HEK293 (cell line): ENCODE results near the gene CHD5.

Experiments
- CTCF ChIA-PET: fragments of 350-600 bp; formaldehyde crosslinking; extraction: SDS; loops from one replicate; lab custom pipeline; 2021; ENCODE audit warnings: antibody characterized with exemption; lab: Yijun Ruan, JAX
- POLR2A ChIA-PET: fragments of 300-600 bp; formaldehyde crosslinking; extraction: SDS; loops from one replicate; lab custom pipeline; 2020; ENCODE audit warnings: antibody characterized with exemption, inconsistent platforms; lab: Yijun Ruan, JAX
- H3K27ac ChIP-seq: fragments of 200-500 bp; sonication (Bioruptor generic); 2 replicates; pipeline ENCODE4 v1.5.1; 2014; ENCODE audit warnings: low read depth, low read length, control low read depth, inconsistent platforms; ENCODE audit errors: extremely low read depth
- H3K36me3 ChIP-seq, 2 experiments: fragments of 200-500 bp in 1 of 2; sonication (Bioruptor generic) in 1 of 2; 1 replicate in 1 of 2; 2 replicates in 1 of 2; pipeline ENCODE4 v1.5.1; 2014 to 2017; ENCODE audit warnings: inconsistent platforms in 2 of 2, low read length in 2 of 2; ENCODE audit not compliant: control insufficient read depth in 2 of 2, insufficient read depth in 1 of 2
- H3K4me1 ChIP-seq: fragments of 200-500 bp; sonication (Bioruptor generic); 2 replicates; pipeline ENCODE4 v1.5.1; 2014; ENCODE audit warnings: mild to moderate bottlenecking, low read length, inconsistent platforms; ENCODE audit not compliant: control insufficient read depth, insufficient read depth
- H3K4me3 ChIP-seq: 2 replicates; pipeline ENCODE4 v1.5.1; 2011; ENCODE audit warnings: low read depth, mild to moderate bottlenecking, control low read depth, low read length, moderate library complexity
- H3K9me3 ChIP-seq: fragments of 200-500 bp; sonication (Bioruptor generic); 2 replicates; pipeline ENCODE4 v1.5.1; 2014; ENCODE audit warnings: low read depth, low read length, inconsistent platforms; ENCODE audit not compliant: control insufficient read depth, insufficient read depth
- ATF2 ChIP-seq: fragments of 450-650 bp; formaldehyde crosslinking; IDR thresholded peaks from 2 replicates; pipeline ENCODE4 v1.5.1; 2016; ENCODE audit warnings: missing biosample characterization, missing genetic modification characterization, low read depth
- BCL6B ChIP-seq: fragments of 450-650 bp; formaldehyde crosslinking; IDR thresholded peaks from 2 replicates; pipeline ENCODE4 v1.5.1; 2017; ENCODE audit warnings: missing biosample characterization, missing genetic modification characterization
- IKZF3 ChIP-seq: fragments of 450-650 bp; IDR thresholded peaks from 2 replicates; pipeline ENCODE4 v1.5.0; 2018; ENCODE audit warnings: missing biosample characterization, mild to moderate bottlenecking, missing genetic modification characterization, moderate library complexity
- KLF1 ChIP-seq: fragments of 450-650 bp; formaldehyde crosslinking; IDR thresholded peaks from 2 replicates; pipeline ENCODE4 v1.5.1; 2016; ENCODE audit warnings: missing biosample characterization, missing genetic modification characterization
- ZEB2 ChIP-seq: fragments of 450-650 bp; formaldehyde crosslinking; IDR thresholded peaks from 2 replicates; pipeline ENCODE4 v1.5.1; 2016; ENCODE audit warnings: missing biosample characterization, missing genetic modification characterization
- ZNF114 ChIP-seq: fragments of 450-650 bp; formaldehyde crosslinking; IDR thresholded peaks from 2 replicates; pipeline ENCODE4 v1.5.0; 2017; ENCODE audit warnings: missing biosample characterization, missing genetic modification characterization
- ZNF132 ChIP-seq: fragments of 450-650 bp; formaldehyde crosslinking; IDR thresholded peaks from 2 replicates; pipeline ENCODE4 v1.5.1; 2017; ENCODE audit warnings: missing biosample characterization, missing genetic modification characterization, borderline replicate concordance
- ZNF133 ChIP-seq: fragments of 450-650 bp; formaldehyde crosslinking; IDR thresholded peaks from 2 replicates; pipeline ENCODE4 v1.5.1; 2016; ENCODE audit warnings: missing biosample characterization, missing genetic modification characterization
- ZNF140 ChIP-seq: fragments of 450-650 bp; formaldehyde crosslinking; IDR thresholded peaks from 2 replicates; pipeline ENCODE4 v1.5.1; 2016; ENCODE audit warnings: missing biosample characterization, missing genetic modification characterization
- ZNF155 ChIP-seq: fragments of 450-650 bp; formaldehyde crosslinking; IDR thresholded peaks from 2 replicates; pipeline ENCODE4 v1.5.1; 2016; ENCODE audit warnings: missing biosample characterization, missing genetic modification characterization
- ZNF157 ChIP-seq: fragments of 450-650 bp; formaldehyde crosslinking; IDR thresholded peaks from 2 replicates; pipeline ENCODE4 v1.5.1; 2016; ENCODE audit warnings: missing biosample characterization, missing genetic modification characterization
- ZNF174 ChIP-seq: fragments of 450-650 bp; formaldehyde crosslinking; IDR thresholded peaks from 2 replicates; pipeline ENCODE4 v1.5.0; 2017; ENCODE audit warnings: missing biosample characterization, mild to moderate bottlenecking, missing genetic modification characterization
- ZNF266 ChIP-seq: fragments of 450-650 bp; formaldehyde crosslinking; IDR thresholded peaks from 2 replicates; pipeline ENCODE4 v1.5.1; 2016; ENCODE audit warnings: missing biosample characterization, missing genetic modification characterization, low read depth
- ZNF324 ChIP-seq: fragments of 450-650 bp; formaldehyde crosslinking; IDR thresholded peaks from 2 replicates; pipeline ENCODE4 v1.5.1; 2016; ENCODE audit warnings: missing biosample characterization, missing genetic modification characterization
- ZNF354C ChIP-seq: fragments of 450-650 bp; formaldehyde crosslinking; IDR thresholded peaks from 2 replicates; pipeline ENCODE4 v1.5.1; 2016; ENCODE audit warnings: missing biosample characterization, missing genetic modification characterization, low read depth, borderline replicate concordance
- ZNF510 ChIP-seq: fragments of 450-650 bp; formaldehyde crosslinking; IDR thresholded peaks from 2 replicates; pipeline ENCODE4 v1.5.1; 2018; ENCODE audit warnings: mild to moderate bottlenecking, missing genetic modification characterization, missing biosample characterization; ENCODE audit not compliant: insufficient replicate concordance
- ZNF521 ChIP-seq: fragments of 450-650 bp; formaldehyde crosslinking; IDR thresholded peaks from 2 replicates; pipeline ENCODE4 v1.5.1; 2017; ENCODE audit warnings: missing biosample characterization, mild to moderate bottlenecking, missing genetic modification characterization
- ZNF529 ChIP-seq: fragments of 450-650 bp; formaldehyde crosslinking; IDR thresholded peaks from 2 replicates; pipeline ENCODE4 v1.5.1; 2017; ENCODE audit warnings: missing genetic modification characterization, missing biosample characterization; ENCODE audit not compliant: insufficient replicate concordance
- ZNF544 ChIP-seq: fragments of 450-650 bp; formaldehyde crosslinking; IDR thresholded peaks from 2 replicates; pipeline ENCODE4 v1.5.0; 2017; ENCODE audit warnings: missing biosample characterization, missing genetic modification characterization
- ZNF580 ChIP-seq: fragments of 450-650 bp; formaldehyde crosslinking; IDR thresholded peaks from 2 replicates; pipeline ENCODE4 v1.5.1; 2016; ENCODE audit warnings: missing biosample characterization, missing genetic modification characterization
- ZNF621 ChIP-seq: fragments of 450-650 bp; formaldehyde crosslinking; IDR thresholded peaks from 2 replicates; pipeline ENCODE4 v1.5.1; 2017; ENCODE audit warnings: missing biosample characterization, missing genetic modification characterization
- ZNF629 ChIP-seq: fragments of 450-650 bp; formaldehyde crosslinking; IDR thresholded peaks from 2 replicates; pipeline ENCODE4 v1.5.1; 2017; ENCODE audit warnings: missing biosample characterization, missing genetic modification characterization
- ZNF704 ChIP-seq: fragments of 450-650 bp; formaldehyde crosslinking; IDR thresholded peaks from 2 replicates; pipeline ENCODE4 v1.5.1; 2016; ENCODE audit warnings: missing biosample characterization, missing genetic modification characterization
- ZNF785 ChIP-seq: fragments of 450-650 bp; formaldehyde crosslinking; IDR thresholded peaks from 2 replicates; pipeline ENCODE4 v1.5.1; 2016; ENCODE audit warnings: missing biosample characterization, missing genetic modification characterization
- ZNF792 ChIP-seq: fragments of 450-650 bp; formaldehyde crosslinking; IDR thresholded peaks from 2 replicates; pipeline ENCODE4 v1.5.1; 2016; ENCODE audit warnings: missing biosample characterization, missing genetic modification characterization
- TF ChIP-seq, protein P1 (sequence below): fragments of 450-650 bp; formaldehyde crosslinking; IDR thresholded peaks from 2 replicates; pipeline ENCODE4 v1.5.1; 2016; ENCODE audit warnings: missing biosample characterization, missing genetic modification characterization

CHD5 gene

DNA sequence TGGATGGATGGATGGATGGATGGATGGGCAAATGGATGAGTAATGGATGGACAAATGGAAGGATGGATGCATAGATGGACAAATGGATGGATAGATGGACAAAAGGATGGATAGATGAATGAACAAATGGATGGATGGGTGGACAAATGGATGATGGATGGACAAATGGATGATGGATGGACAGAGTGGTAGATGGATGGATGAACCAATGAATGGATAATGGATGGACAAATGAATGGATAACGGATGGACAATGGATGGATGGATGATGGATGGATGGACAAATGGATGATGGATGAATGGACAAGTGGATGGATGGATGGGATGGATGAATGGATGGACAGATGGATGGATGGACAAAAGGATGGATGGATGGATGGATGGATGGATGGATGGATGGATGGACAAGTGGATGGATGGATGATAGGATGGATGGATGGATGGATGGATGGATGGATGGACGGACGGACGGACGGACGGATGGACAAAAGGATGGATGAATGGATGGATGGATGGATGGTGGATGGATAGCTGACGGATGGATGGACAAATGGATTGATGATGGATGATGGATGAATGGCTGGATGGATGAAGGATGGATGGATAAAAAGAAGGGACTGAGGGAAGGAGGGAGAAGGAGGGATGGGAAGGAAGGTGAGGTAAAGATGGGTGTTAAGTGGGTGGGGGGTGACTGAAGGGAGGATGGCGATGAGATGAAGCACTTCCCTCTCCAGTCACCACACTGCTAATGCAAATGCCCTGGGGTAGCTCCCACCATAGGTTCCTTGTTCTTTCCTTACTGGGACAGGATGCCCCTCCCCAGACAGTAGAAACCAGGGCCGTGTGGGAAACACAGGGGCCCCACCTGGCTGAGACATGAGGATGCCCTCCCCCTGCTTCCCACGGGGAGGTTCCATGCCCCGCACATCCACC is 29.8 kb downstream of the CHD5 start (continued):
- TF ChIP-seq ZNF544 (tag by site-specific recombination) (no peak), ZNF580 (tag by site-specific recombination) (no peak), ZNF174 (tag by site-specific recombination) (no peak), ZNF521 (tag by site-specific recombination) (0 out of 2 replicates have a peak, but pooled peaks have one; percentile 62), ZNF792 (tag by site-specific recombination) (no peak), ZNF704 (tag by site-specific recombination) (0 out of 2 replicates have a peak, but pooled peaks have one; percentile 38), ZNF266 (tag by site-specific recombination) (no peak), ZNF621 (tag by site-specific recombination) (0 out of 2 replicates have a peak, but pooled peaks have one; percentile 13), ZNF132 (tag by site-specific recombination) (no peak), ATF2 (tag by site-specific recombination) (no peak)
- TF ChIP-seq, protein P1, sequence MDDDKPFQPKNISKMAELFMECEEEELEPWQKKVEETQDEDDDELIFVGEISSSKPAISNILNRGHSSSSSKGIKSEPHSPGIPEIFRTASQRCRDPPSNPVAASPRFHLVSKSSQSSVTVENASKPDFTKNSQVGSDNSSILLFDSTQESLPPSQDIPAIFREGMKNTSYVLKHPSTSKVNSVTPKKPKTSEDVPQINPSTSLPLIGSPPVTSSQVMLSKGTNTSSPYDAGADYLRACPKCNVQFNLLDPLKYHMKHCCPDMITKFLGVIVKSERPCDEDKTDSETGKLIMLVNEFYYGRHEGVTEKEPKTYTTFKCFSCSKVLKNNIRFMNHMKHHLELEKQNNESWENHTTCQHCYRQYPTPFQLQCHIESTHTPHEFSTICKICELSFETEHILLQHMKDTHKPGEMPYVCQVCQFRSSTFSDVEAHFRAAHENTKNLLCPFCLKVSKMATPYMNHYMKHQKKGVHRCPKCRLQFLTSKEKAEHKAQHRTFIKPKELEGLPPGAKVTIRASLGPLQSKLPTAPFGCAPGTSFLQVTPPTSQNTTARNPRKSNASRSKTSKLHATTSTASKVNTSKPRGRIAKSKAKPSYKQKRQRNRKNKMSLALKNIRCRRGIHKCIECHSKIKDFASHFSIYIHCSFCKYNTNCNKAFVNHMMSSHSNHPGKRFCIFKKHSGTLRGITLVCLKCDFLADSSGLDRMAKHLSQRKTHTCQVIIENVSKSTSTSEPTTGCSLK (tag by site-specific recombination), result no peak

- H3K27ac ChIP-seq, result no peak overlapping the region
- no peak overlapping the region for H3K4me3 ChIP-seq
- H3K9me3 ChIP-seq, result no peaks in the 10 kb centered on the region
- H3K36me3 ChIP-seq, result no peaks in the 10 kb centered on the region
- POLR2A ChIA-PET, result no interaction called here
- no peaks in the 10 kb centered on the region; the same call in 1 of the 2 replicates for H3K4me1 ChIP-seq
- CTCF ChIA-PET, result no interaction called here
- TF ChIP-seq KLF1 (tag by site-specific recombination), result no peak; the same call in 1 of the 2 replicates
- TF ChIP-seq ZNF133, result no peak
- peak; percentile 90; the same call in 1 of the 2 replicates for TF ChIP-seq ZNF521 (tag by site-specific recombination)
- no peak for TF ChIP-seq ZEB2 (tag by site-specific recombination)
- TF ChIP-seq ZNF324, result no peak
- TF ChIP-seq ZNF157, result peak; percentile 16; the same call in 1 of the 2 replicates
- no peak for TF ChIP-seq ZNF785
- no peak for TF ChIP-seq IKZF3
- TF ChIP-seq ZNF354C, result no peak
- TF ChIP-seq ZNF629, result no peak
- TF ChIP-seq ZNF155 (tag by site-specific recombination), result 0 out of 2 replicates have a peak, but pooled peaks have one; percentile 16
- TF ChIP-seq ZNF140 (tag by site-specific recombination), result no peak
- TF ChIP-seq ZNF529 (tag by site-specific recombination), result no peak
- TF ChIP-seq ZNF114 (tag by site-specific recombination), result peak; percentile 71; the same call in 1 of the 2 replicates
- TF ChIP-seq ZNF510 (tag by site-specific recombination), result no peak
- 0 out of 2 replicates have a peak, but pooled peaks have one; percentile 4 for TF ChIP-seq BCL6B (tag by site-specific recombination)
Measured at GRCh38 chr1:6149597-6149996, 30.5 kb downstream of the CHD5 start.
